NCI-H1105 (cell line): ENCODE data around the gene SLC38A10.

Source experiments
- DNase-seq: peaks from one replicate; lab custom pipeline; 2025; lab: John Stamatoyannopoulos, UW

The SLC38A10 gene

DNA sequence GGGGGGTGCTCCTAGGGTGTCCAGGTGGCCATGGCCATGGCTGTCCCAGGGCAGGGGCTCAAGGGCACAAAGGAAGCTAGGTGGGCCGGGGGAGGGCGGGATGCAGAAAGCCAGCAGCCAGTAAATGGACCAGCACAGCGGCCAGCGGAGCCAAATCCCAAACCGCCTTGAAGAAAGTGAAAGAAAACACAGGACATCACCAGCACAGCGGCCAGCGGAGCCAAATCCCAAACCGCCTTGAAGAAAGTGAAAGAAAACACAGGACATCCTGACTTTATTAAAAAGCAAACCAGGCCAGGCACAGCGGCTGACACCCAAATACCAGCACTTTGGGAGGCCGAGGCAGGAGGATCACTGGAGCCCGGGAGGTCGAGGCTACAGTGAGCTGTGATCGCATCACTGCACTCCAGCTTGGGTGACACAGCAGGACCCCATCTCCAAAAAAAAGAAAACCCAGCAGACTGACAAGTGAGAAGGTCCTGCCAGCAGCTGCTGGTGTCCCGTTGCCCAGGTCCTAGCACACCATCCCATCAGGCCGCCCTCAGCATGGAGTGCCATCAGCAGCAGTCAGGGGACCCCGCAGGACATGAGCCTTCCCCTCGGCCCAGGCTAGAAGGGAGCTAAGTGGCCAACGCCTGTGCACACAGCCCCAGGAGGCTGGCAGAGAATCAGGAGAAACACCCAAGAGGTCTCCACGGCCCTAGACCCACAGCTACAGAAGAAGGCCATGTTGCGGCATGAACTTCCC, 17.0 kb downstream of the SLC38A10 start:
- no peak for DNase-seq

DNA sequence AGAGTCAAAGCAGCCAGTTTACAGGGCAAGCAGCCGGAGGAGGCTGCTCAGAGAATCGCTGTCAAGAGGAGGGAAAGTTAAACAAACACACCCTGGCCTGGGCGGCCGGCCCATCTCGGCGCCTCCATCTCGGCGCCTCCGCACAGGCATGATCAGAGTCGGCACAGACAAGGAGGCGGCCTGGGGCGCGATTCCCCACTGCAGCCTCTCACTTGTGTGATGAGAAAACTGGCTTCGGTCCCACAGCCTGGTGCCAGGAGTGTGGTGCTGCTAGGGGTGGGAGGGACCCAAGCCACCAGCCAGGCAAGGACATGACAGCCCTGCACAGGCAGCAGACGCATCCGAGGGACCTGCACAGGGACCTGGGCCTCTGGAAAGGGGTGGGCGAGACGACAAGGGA, 17.7 kb downstream of the SLC38A10 start:
- DNase-seq = peak; percentile 76

DNA sequence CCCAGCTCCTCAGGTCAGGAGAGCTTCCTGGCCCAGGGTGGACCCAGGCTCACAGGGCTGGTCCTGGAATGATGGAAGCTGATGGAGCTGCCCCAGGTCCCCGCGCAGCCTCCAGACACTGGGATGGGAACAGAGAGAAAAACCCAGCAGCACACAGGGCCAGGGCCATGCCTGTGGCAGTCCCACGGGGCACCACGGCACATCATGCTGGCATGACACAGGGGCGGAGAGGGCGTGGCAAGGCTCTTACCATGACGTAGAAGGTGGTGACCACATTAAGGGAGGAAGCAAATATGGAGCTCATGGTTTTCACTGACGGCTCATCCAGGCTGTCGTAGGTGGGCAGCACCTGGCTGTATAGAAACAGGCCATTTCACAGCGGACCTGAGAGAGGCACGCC, 18.3 kb downstream of the SLC38A10 start:
- no peak for DNase-seq

DNA sequence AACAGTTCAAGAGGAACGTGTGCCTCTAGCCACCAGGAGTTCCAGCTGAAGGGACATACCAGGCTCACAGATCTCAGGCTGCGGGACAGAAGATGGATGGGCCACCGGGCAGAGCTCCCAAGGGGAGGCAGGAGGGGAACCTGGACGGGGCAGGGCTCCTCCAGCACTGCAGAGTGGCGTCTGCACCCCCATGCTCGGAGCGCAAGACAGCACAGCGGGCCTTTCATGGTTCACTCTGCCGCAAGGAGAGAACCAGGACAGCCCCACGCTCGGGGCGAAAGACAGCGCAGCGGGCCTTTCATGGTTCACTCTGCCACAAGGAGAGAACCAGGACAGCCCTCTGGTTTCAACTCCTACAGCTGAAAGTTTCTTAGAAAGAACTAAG, 20.6 kb downstream of the SLC38A10 start:
- no peak for DNase-seq

DNA sequence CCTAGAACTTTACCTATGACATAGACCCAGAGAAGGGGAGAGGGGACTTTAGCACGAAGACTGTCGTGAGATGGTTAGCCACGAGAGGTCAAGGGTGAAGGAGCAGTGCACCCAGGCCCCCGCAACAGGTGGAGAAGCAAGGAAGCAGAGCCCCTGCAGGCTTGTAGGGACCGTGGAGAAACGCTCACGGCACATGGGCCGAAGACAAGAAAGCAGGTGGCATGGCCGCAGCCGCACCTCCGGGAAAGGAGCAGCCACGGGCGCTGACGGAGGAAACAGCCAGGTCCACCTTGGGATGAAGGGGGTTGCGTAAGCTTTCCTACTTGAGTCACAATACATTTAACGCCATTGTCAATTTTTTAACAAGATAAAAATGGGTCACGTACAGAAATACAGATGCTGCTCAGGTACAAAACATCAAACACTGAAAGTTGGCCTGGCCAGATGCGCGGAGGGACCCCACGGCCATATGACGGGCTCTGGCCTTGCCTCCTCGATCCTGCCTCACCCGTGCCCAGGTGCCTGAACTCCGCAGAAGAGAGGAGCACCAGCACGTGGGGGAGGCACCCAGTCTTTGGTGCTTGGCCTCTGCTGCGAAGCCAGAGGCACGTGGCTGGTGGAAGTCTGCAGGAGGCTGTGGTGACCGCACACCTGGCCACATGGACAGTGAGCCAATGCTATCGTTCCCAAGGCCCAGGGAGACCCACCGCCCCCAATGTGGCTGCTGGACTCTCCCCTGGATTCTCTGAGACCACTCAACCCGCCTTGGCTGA, 21.2 kb downstream of the SLC38A10 start:
- DNase-seq = no peak

DNA sequence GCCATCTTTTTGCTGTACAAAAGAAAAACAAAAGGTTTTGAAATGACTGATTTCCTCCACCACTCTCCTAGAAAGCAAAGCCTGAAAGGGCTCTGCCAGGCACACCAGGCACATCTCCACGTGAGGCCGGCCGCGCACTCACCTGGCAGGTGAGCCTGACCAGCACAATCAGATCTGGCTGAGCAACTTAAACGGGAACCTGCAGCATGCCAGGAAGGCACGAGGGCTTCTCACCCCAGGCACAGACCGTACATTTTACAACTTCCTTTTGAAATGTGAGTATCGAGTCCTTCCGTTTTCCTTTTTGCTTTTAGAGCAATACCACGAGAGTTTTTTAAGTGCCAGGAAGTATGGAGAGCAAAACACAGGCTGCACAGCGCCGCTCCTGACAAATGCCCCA, 22.5 kb downstream of the SLC38A10 start:
- DNase-seq = no peak

DNA sequence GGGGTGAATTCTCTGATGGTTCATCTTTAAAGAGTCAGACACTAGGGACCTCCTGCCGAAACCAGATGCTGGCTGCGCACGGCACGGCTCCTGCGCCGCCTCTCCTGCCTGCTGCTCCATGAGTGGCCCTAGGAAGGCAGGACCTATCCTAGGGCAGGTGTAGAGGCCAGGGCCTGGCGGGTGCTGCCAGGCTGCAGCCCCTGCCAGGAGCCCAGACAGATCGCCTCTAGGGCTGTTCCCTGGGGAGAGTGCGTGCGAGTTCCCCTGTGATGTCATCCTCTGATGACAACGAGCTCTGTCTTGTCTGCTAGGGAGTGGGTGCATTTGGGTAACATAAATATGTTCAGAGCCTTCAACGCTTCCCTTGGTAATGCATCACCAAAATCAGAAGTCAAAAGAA, 23.9 kb downstream of the SLC38A10 start:
- DNase-seq = no peak

DNA sequence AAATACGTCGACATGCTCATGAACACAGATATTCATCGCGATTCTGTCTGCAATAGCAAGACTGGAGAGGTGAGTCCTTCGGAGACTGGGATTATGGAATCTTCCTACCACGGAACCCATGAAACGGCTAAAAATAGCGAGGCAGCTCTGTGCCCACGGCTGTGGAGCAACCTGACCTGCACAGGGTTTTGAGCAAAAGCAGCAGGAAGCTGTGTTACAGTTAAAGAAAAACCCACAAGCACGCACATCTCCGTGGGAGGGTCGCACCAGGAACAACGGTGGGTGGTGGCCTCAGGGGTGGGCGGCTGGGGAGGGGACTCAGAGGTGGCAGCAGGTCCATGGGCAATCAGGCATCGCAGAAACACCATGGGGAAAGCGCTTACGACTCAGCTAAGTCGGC, 24.8 kb downstream of the SLC38A10 start:
- DNase-seq = no peak

DNA sequence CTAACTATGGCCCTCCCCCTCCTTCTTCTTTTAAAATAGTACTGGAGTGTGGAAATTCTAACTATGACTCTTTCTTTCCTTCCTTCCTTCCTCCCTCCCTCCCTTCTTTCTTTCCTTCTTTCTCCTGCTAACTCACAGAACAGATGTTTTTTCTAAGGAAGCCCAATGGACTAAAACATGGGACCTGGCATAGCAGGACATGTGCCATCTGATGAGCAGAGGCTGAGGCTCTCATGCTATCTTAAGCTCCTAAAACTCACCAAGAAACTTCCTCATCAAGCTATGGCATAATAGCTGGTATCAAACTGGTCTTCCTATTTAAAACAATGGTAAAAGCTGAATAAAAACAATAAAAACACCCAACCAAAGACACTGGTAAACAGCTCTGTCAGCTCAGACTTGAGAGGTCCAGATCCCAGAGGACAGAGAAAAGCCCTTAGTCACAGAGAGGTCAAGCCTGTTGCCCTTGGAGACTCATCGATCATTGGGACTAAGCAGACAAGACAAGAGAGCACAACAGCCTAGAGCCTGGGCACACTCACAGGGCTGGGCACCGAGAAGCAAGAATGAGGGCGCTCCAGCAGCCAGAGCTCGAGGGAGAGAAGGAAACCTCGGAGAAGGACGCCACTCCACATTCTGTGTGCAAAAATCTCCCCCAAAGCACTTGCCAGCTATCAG, 27.6 kb downstream of the SLC38A10 start:
- DNase-seq = no peak

DNA sequence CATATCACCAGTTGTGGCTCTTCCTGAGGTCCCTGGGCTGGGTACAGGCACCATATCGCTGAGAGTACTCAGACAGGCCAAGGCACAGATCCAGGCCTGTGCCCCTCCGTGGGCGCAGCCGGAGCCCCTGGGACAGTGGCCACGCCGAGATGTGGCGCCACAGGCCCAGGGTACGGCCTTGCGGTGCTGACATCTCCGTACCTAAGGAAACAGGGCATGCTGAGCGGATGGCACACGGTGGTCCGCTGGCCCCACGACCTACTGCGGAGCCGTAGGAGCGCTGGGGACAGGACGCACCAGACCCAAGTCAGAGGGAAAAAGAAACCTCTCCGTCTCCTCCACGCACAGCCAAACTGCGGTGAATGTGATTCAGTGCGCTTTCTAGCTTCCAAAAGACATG, 29.5 kb downstream of the SLC38A10 start:
- no peak for DNase-seq

DNA sequence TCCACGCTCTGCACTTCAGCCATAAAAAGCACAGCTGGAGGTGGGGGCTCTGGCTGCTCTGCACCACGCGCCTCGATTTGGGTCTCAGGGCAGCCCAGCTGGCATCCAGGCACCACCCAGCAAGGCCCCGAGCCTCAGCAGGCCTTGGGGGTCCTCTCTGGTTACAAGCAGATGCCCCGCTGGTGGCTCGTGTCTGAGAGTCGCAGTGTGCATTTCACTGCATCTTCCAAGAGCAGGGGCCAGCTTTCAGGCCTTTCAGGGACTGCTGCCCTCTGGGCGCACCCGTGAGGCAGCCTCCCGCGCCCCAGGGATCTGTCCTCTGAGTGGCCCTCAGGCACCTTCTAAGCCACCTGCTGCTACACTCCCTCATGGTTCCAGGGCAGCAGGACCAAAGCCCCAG, 30.5 kb downstream of the SLC38A10 start:
- no peak for DNase-seq

DNA sequence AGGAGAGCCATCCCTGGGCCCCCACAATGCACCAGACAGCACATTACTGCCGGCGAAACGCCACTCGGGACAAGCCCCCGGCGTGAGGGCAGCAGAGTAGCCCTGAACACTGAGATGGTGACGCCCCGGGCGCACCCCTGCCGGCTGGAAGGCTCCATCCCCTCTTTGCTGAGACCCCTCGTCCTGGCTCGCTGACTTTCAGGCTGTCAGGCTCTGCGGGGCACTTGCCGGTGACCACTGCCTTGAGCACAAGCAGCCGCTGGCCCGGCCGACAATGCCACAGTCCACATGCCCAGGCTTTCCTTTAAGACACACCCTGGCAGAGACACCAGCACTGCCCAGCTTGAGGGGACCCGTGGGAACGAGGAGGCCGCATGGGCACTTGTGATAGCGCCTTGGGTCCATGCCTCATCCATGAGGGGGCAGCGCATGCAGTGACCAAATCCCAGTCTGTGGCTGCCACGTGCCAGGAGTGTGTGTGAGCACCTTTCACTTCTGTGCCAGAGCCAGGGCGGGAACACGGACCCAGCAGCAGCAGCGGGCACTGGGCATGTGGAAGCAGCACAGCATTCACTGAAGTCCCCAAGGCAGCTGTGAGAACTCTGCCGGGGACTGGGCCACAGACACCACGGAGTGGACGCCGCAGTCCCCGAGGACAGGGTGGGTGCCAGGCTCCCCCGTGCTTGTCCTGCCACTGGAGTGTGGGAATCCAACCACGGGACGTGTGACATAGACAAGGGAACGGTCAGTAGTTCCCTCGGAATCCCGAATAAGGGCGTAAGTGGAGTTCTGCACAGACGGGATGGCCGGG, 31.5 kb downstream of the SLC38A10 start:
- DNase-seq = no peak

DNA sequence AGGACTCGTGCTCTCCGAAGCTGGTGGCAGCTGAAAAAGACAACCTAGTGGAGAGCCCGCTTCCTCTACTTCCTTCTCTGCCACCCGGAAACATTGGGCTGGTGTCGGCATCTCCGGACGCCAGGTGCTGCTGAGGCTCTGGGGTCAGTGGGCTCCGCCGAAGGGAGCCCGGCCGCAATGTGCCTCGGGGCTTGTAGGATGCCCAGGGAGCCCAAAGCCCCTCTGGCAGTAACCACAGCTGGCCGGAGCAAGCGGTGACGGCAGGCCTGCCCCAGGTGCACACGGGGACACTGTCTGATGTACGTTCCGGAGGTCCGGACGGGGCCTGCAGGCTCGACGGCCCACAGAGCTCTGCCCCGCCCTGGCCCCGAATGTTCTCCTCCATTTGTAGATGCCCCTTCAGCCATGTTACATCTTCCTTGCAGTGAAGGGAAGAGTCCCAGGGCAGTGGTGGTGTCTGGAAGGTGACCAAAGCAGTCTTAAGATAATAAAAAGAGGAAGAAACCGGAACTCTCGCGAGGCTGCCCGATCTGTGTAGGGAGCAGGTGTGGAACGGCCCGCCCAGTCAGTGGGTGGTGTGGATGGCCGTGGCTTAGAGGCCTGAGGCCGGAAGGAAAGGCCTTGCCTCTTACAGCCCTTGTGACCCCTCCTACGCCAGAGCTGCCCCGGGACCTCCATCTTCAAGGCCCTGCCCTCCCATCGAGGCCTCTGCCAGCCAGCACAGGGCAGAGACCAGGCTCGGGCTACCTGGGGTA, 33.3 kb downstream of the SLC38A10 start:
- no peak for DNase-seq

DNA sequence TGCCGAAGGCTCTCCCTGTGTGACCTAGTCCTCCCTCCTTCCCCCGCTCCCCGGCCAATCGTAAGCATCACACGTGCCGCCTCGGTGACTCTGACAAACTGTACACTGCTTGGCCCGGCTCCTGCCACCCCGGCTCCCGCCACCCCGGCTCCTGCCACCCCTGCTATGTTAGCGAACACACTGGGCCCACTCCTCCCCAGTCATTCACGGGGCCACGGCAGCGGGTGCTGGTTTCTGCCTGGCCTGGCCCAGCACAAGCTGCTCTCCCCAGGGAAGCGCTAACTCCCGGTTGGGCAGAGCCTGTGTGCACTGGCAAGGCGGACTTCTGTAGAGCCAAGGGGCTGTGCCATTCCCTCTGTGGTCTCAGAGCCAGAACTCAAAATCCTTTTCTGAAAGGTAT, 34.0 kb downstream of the SLC38A10 start:
- no peak for DNase-seq

DNA sequence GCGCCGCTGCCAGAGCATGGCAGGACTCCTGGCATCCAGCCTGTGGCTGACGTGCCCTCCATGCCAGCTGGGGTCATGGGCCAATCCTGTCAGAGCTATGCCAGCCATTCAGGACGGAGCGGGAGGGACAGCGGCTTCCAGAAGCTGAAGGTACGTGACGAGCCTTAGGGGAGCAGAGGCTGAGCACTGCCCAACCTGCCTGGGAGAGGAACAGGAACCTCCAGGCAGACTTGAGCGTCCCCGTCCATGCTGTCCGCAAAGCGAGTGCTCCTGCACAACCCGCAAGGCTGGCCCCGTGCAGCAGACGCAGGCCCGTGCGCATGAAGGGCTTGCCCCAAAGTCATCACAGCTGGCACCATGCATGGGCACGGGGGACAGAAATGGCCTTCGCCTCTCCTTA, 34.5 kb downstream of the SLC38A10 start:
- DNase-seq = no peak

DNA sequence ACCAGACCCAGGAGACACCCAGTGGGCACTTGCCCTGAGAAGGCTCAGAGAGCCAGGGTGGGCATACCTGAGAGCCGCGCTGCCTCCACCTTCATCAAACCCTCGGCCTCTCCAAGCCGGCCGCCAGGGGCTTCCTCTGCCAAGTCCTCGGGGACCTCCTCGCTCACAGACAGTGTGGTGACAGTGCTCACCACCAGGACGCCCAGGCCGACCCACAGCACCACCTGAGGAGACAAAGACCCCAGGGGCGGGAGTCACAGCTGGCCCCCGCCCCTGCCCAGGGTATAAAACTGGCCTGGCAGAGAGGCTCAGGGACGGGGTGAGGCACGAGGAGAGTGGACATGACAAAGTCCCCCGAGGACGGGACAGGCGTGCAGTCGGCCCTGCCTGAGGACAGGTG, 34.9 kb downstream of the SLC38A10 start:
- no peak for DNase-seq

DNA sequence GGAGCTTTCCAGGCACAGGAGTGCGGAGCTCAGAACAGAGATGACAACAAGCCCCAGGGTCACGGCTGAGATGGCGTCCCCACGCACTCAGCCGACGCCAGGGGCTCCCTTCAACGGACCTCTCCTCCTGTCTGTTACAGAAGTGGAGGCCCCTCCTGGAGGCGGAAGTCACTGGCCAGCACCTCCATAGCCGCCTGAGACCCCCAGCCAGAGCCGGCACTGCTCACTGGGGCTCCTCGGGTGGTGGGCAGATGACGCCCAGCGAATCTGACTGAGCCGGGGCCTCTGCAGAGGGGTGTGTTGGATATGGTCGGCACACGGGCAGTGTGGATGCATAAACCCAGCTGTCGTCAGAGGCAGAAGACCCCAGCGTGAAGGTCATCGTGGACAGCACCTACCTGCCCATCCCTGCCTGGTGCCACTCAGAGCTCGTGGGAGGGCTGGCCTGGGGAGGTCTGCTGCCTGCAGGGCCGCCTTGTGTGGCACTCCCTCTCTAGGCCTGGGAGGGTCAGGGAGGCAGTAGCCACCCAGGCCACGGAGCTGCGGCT, 36.0 kb downstream of the SLC38A10 start:
- DNase-seq = no peak

DNA sequence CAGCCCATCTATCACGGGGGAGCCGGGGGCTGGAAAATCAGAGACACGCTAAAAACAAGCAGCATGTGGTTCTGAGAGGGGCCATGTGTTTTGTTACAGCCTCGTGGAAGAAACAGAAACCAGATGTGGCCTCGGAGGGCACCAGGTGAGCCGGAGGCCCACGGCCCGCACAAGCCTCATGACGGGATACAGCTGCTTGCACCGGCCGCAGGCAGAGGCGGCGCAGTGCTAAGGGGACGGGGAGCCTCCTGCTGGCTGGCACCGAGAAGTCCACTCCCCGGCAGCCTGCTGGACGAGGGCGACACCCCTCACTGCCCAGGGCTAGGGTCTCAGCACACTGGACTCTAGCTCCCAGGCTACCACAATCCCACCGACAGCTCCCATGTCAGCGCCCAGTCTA, 36.8 kb downstream of the SLC38A10 start:
- no peak for DNase-seq

DNA sequence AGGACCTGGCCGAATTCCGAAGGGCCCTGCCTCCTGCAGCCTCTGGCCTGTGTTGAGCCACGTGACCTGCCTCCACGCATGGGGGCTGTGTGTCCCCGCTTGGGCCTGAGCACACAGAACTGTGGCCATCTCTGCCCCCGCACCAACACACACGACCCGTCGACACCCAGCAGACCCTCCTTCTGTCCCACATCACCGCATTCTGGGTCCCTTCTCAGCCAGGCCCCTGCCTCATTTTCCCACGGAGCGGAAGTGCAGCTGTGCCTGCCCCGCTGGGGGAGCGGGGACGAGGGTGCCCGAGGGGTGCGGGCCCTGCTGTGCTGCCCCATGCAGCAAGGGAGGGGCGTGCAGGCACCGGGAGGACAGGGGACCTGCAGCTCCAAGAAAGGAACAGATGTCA, 37.6 kb downstream of the SLC38A10 start:
- DNase-seq = no peak

DNA sequence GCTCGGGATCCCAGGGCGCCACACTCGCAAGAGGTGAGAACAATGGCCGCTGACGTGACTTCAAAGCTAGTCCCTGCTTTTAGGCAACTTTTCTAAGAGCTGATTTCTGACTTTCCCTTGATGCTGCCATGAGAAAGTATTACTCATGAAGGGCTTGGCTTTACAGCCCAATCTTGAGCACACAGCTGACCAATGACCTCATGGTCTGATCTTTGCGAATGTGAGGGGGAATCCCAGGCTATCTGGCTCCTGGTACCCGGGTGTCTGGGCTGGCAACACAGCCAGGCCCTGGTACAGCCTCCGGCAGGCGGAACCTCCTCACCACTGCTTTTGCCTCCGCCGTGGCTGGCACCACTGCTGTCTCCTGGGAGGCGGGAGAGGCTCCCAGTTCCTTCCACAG, 38.5 kb downstream of the SLC38A10 start:
- no peak for DNase-seq
